SIG-M5 treated with dmso at 0.1 percent for 504 hours (cell line): ENCODE data around the gene ZNF304.
"Not testable (repeated sequence)": the region's sequence is repeated elsewhere in the genome, so short reads cannot be mapped to it uniquely, and the experiment has no call there.

Source experiments
- DNase-seq: peaks from one replicate; lab custom pipeline; 2025; ENCODE audit not compliant: unreplicated experiment; lab: John Stamatoyannopoulos, UW

ZNF304 gene

DNA sequence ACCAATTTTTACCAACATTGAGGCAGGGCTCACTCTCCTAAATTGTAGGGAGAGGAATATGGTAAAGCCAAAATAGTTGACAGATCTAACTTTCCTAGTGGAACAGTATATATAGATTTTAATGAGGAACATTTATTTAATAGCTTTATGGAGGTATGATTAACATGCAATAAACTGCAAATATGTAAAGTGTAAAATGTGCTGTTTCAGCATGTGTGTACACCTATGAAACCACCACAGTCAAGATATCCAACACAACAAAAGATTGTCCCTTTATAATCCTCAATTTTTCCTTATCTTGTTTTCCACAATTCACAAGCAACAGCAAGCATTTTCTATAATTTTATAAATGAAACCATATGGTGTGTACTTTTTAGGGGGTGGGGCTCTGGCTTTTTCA is 8.2 kb downstream of the ZNF304 start:
- no peak for DNase-seq

DNA sequence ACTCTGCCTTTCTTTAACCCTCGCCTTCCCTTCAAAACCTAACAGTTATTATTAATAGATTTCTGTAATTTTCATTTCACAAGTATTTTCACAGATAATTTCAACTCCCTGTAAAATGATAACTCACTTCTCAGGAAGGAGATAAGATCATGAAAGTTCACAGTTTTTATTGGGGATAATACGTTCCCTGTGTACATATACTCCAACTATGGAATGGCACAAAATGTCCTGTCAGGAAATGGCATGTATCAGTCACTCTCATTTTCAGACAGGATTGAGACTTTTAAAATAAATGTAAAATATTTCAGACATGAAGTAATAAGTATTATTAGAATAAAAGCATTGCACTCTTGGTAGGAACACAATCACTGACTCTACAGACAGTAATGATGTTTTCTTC is 11.3 kb downstream of the ZNF304 start:
- no peak for DNase-seq

DNA sequence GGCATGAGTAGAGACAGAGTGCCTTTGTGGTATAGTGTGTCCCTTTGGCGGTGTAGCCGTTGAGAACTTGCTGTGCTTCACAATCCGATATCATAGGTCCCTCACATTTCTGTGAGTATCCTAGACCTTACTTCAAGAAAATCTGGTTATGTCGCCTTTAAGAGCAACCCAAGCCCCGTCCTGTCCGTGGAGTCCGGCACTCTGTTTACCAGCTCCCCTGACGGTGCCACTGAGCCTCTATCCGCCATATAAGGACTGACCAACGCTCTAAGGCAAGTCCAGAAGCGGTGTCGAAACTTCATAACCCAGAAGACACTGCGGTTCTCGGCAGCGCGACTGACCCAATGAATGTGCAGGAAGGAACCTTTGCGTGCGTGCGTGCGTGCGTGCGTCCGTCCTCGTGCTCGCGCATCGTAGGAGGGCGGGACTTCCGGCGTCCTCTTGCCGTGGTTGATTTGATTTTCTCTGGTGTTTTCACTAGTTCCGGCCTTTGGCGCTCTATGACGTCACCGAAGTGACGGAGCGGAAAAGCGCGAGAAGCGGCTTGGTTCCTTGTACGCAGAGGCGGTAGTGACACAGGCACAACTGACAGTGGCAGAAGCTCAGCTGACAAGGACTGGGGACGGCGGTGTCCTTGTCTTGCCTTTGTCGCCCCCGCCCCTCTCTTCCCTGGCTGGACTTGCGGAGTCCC is 12.1 kb downstream of the ZNF304 start, which contains the start of the genes TRAPPC2B and ZNF547:
Gene TRAPPC2B, plus strand, starts transcription at position 555 of the 691 bp plus-strand sequence. CDS start 1,283 bp downstream, outside the sequence.
Gene ZNF547, plus strand, starts transcription at position 555 of the 691 bp plus-strand sequence. CDS start 5,005 bp downstream, outside the sequence.
- peak; percentile 90 for DNase-seq

DNA sequence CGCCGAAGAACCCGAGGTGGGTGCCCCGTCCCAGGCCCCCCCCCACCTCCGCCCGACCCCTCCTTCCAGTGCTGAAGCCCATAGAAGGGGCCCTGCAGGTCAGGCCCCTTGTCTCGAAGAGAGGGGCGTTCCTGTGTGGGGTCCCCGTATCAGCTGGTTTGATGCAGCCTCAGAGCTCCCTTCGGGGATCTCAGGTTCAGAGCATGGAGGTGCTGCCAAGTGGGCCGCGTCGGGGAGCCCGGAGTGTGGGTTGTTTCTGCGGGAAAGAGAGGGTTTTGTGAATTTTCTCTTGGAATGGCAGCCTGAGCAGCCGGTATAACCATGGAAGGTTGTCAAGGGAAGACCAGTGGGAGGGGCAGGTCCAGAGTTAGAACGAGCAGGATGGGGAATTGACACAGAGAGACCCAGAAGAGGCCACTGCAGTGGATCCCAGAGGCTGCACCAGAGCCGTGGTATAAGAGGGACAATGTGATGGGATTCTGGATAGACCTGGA is 12.7 kb downstream of the ZNF304 start:
- no peak for DNase-seq

DNA sequence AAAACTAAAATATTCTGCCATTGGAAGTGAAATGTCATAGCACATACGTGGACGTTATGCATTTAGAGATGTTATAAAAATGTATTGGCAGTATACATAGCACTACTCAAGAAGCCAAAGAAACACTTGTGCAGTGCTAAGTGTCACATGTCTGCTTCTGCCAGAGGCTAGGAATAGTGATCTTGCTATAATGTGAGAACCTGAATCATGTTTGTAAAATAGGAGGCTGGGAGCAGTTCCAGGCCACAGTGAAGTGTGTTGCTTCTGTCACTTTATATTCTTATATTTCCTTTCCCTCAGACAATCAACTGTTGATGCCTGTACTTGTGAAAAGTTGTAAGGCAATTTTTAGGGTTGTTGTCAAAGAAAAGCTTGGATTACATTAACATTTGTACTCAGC is 15.7 kb downstream of the ZNF304 start:
- DNase-seq = no peak

DNA sequence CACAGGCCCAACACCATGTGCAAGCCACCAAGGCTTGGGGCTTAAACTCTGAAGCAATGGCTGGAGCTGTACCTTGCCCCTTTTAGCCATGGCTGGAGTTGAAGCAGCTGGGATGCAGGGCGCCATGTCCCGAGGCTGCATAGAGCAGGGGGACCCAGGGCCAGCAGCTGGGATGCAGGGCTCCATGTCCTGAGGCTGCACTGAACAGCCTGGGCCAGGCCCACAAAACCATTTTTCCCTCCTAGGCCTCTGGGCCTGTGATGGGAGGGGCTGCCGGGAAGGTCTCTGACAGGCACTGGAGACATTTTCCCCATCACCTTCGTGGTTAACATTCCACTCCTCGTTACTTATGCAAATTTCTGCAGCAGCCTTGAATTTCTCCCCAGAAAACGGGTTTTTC is 23.1 kb downstream of the ZNF304 start:
- no peak for DNase-seq

DNA sequence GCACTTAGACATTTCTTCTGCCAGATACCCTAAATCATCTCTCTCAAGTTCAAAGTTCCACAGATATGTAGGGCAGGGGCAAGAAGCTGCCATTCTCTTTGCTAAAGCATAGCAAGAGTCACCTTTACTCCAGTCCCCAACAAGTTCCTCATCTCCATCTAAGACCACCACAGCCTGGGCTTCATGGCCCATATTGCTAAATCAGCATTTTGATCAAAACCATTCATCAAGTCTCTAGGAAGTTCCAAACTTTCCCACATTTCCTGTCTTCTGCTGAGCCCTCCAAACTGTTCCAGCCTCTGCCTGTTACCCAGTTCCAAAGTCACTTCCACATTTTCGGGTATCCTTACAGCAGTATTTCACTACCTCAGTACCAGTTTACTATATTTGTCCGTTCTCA is 23.6 kb downstream of the ZNF304 start:
- DNase-seq = not testable (repeated sequence)

DNA sequence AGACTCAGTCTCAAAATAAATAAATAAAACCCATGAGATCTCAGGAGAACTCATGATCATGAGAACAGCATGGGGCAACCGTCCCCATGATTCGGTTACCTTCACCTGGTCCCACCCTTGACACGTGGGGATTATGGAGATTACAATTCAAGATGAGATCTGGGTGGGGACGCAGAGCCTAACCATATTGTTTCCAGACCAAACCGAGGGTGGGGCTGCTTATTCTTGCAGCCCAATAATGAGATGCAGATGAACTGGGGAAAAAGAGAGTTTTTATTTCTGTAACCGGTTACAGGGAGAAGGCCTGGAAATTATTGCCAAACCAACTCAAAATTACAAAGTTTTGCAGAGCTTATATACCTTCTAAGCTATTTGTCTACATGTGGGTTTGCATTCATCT is 25.1 kb downstream of the ZNF304 start:
- no peak for DNase-seq

DNA sequence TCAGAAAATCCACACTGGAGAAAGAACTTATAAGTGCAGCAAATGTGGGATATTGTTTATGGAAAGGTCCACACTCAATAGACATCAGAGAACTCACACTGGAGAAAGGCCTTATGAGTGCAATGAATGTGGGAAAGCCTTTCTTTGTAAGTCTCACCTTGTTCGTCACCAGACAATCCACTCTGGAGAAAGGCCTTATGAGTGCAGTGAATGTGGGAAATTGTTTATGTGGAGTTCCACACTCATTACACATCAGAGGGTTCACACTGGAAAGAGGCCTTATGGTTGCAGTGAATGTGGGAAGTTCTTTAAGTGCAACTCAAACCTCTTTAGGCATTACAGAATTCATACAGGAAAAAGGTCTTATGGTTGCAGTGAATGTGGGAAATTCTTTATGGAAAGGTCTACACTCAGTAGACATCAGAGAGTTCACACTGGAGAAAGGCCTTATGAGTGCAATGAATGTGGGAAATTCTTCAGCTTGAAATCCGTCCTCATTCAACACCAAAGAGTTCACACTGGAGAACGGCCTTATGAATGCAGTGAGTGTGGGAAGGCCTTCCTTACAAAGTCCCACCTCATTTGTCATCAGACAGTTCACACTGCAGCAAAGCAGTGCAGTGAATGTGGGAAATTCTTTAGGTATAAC is 26.6 kb downstream of the ZNF304 start:
- DNase-seq = no peak

DNA sequence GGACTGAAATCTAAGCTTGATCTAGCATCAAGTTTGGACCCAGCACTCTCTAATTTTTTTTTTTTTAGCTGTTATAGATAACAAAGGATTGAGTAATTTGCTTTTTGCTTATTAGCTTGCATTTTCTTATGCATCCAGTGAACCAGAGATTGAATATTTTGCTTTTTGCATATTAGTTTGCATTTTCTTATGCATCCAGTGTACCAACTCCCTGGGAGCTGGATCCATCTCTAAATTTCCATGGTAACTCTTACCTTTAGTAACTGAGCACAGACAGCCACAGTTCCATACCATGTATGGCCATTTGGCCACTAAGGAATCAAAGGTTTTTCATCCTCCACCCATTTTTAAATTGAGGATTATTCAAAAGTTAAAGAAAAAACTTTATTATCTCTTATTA is 29.9 kb downstream of the ZNF304 start:
- no peak for DNase-seq

DNA sequence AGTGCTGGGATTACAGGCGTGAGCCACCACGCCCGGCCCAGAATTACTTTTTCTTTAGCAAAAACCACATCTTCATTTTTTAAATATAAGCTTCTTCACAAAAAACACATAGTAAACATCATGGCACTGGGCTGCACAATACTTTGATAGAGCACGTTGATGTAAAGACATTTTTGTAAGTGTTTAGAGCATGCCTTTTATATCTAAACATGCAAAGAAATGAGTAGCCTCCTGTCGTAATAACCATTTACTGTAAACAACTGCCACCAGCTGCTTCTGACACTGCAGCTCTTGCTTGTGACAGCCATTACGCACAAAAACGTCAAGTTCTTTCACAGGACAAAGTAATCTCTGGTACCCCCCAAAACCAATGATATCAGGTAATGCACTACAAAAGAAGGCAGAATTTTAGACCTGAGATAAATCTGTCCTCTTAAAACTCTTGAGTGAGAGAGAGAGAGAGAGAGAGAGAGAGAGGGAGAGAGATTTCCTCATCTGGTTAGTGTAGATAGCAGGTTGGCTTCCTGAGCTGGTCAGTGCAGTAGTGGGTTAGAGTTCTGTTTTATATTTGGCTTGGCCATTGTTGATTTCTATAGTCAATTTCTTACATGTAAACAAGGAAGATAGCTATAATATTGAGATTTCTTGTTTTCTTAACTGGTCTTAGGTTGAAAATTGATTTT is 31.9 kb downstream of the ZNF304 start:
- DNase-seq = no peak

DNA sequence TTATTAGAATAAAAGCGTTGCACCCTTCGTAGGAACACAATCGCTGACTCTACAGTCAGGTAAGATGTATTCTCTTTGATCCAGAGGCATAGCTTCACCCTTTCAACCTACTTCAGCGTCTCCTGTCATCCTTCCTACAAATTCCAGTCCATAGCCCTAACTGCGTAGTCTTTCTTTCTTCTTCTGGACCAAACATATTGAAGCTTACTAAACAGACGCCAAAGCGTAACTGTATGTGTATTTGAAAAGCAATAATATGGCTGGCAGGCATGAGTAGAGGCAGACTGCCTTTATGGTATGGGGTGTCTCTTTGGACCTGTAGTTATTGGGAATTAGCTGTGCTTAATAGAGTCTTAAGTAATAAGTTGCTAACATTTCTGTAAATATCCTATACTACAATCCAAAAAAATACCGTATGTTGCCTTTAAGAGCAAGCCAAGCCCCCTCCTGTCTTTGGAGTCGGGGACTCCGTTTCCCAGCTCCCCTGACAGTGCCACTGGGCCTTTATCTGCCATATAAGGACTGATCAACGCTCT is 38.2 kb downstream of the ZNF304 start:
- no peak for DNase-seq

DNA sequence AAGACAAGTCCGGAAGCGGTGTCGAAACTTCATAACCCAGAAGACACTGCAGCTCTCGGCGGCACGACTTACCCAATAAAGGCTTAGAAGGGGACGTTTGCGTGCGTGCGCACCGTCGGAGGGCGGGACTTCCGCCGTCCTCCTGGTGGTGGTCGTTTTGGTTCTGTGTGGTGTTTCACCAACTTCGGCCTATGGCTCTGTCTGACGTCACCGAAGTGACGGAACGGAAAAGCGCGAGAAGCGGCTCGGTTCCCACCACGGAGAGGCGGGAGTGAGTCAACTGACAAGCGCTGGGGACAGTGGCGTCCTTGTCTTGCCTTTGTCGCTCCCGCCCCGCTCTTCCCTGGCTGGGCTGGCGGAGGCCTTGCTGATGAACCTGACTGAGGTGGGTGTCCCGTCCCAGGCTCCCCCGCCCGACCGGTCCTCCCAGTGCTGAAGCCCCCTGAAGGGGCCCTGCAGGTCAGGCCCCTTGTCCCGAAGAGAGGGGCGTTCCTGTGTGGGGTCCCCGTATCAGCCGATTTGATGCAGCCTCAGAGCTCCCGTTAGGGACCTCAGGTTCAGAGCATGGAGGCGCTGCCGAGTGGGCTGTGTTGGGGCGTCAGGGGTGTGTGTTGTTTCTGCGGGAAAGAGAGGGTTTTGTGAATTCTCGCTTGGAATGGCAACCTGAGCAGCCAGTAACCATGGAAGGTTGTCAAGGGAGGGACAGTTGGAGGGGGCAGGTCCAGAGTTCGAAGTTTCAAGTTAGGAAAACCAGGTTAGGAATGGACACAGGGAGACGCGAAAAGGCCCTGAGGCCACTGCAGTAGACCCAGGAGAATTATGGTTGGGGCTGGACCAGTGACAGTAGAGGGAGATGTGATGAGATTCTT is 38.9 kb downstream of the ZNF304 start, which contains the start of gene ZNF548:
Gene ZNF548, plus strand, starts transcription at position 125 of the 869 bp plus-strand sequence. Its CDS starts 246 bp downstream, at position 371.
- DNase-seq = peak; percentile 90

DNA sequence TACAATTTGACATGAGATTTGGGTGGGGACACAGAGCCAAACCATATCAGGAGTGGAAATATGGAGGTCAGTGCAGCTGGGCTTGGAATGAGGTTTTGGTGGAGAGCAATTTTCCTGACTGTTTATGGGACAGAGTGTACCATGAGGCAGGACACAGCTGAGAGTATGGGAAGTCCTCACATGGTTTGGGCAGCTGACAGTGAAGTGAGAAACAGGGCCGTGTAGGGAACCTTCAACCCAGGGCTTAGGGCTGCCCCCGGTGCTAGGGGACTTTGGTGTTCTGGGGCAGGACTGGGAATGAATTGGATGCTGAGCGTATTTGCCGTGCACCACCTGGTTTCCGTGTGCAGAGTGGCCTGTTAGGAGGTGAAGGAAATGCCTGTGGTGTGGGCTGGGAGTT is 44.6 kb downstream of the ZNF304 start:
- no peak for DNase-seq

DNA sequence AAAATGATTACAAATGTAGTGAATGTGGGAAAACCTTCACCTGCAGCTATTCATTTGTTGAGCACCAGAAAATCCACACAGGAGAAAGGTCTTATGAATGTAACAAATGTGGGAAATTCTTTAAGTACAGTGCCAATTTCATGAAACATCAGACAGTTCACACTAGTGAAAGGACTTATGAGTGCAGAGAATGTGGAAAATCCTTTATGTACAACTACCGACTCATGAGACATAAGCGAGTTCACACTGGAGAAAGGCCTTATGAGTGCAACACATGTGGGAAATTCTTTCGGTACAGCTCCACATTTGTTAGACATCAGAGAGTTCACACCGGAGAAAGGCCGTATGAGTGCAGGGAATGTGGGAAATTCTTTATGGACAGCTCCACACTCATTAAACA is 47.8 kb downstream of the ZNF304 start:
- DNase-seq = no peak

DNA sequence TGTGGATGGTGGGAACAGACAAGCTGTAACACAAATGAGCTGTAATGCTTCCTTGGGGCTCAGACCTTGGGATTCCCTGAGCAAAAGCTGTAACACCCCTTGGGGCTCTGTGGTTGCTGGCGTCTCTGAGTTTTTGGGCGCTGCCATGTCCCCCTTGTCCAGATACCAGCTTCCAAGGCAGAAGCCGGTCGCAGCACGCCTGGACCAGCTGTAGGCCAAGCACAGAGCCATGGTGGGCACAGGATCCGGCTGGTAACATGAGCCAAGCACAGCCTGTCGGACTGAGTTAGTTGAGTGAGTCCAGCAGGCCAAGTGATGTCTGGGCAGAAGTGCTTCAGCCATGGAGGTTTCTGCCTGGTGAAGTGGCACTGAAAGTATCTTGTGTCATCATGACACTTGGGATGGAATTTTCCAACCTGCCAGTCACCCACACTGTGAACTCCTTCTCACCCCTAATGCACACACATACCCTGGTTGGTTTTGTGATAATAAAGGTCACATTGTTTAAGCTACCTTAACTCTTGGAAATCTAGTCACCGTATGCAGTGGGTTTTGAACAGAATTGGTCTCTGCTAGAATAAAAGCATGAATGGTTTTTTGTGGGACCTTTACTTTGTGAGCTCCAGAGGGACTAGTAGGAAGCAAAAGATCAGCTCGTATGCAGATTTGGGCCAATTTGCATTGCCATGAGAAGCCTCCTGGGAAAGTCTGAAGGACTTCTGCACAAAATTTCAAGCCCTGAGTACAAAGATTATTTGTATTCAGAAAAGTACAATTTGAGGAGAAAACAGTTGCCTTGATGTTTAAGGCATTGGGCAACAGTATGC is 52.9 kb downstream of the ZNF304 start:
- no peak for DNase-seq

DNA sequence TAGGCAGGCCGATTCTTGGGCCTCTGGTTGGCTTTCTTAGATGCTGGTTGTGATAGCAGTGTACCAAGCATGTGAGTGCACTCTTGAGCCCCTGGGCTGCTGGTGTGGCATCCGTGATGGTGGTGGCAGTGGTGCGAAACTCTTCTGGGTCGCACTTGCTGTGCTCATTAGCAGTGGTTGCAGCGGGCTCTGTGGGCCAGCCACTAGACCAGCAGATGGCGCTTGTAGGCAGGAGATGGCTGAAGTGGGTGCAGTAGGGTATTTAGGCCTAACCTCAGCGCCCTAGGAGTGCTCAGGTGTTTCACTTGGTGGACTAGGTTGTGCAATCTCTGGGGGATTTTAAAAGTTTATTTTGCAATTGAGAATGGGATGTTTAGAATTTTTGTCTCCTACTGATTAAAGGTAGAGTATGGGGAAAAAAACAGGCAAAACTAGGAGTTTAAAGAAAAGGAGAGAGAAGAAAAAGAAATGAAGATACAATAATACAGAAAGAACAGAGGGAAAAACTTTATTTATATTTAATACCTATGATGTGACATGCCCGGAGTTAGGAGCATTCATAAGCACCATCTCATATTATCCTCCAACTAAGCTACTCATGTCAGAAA is 55.5 kb downstream of the ZNF304 start:
- peak; percentile 15 for DNase-seq
